ENCODE results near the gene TCF7L2.

TCF7L2 gene

GRCh38 chr10:112954974-112955581, 5.0 kb downstream of the TCF7L2 start:
- TF ChIP-seq CTCF (conservative IDR thresholded peaks at IDR 0.05): no peak
- peak overlapping the region; percentile 78 for H3K27ac ChIP-seq

GRCh38 chr10:112955582-112956421, 5.8 kb downstream of the TCF7L2 start:
- TF ChIP-seq CTCF (conservative IDR thresholded peaks at IDR 0.05): no peak
- H3K27ac ChIP-seq: peak overlapping the region; percentile 78

GRCh38 chr10:112956631-112957350, 6.7 kb downstream of the TCF7L2 start:
- peak overlapping the region; percentile 78 for H3K27ac ChIP-seq

GRCh38 chr10:112957640-112958092, 7.6 kb downstream of the TCF7L2 start:
- H3K27ac ChIP-seq: peak overlapping the region; percentile 78; the same call in 1 of the 2 replicates
- no peak for TF ChIP-seq CTCF (conservative IDR thresholded peaks at IDR 0.05)

More at GRCh38 chr10:112956631-112957350, 6.7 kb downstream of the TCF7L2 start:
- TF ChIP-seq CTCF (conservative IDR thresholded peaks at IDR 0.05): no peak

GRCh38 chr10:112958275-112958995, 8.4 kb downstream of the TCF7L2 start:
- no peak for TF ChIP-seq CTCF (conservative IDR thresholded peaks at IDR 0.05)
- H3K27ac ChIP-seq: no peak overlapping the region

- no peak overlapping the region for H3K27ac ChIP-seq
- no peak for TF ChIP-seq CTCF (conservative IDR thresholded peaks at IDR 0.05)
These were observed 9.3 kb downstream of the TCF7L2 start for GRCh38 chr10:112959207-112959838.
